Panc1 (cell line): ENCODE results near the gene SCN10A. TPM values are rescaled to one million over a fixed set of nuclear protein-coding genes. Genes with fewer than 3 reads are reported as not detected.
A peak's percentile ranks its signal among the peaks of the same experiment; 100 is the strongest.

Source experiments
- ATAC-seq: fragments of 200-7000 bp; cut with Tn5 transposase; 2 replicates; pipeline ENCODE4 v1.9.1; 2020; ENCODE audit warnings: mild to moderate bottlenecking, moderate library complexity
- BruUV-seq: library from RNA; stranded (reverse); fragments of 400-500 nt; replicated peaks from 2 replicates; lab custom pipeline; 2021; lab: Mats Ljungman, UMichigan
- CTCF ChIA-PET: fragments of 300-600 bp; sonication (Branson Sonifier 250); formaldehyde crosslinking; loops from one replicate; lab custom pipeline; 2022; ENCODE audit warnings: antibody characterized with exemption; lab: Charles Lee
- POLR2A ChIA-PET: fragments of 300-600 bp; sonication (Branson Sonifier 250); formaldehyde crosslinking; loops from one replicate; lab custom pipeline; 2022; ENCODE audit warnings: antibody characterized with exemption; lab: Charles Lee
- DNase-seq: peaks from one replicate; pipeline ENCODE4 v3.0.0-alpha.2; 2010; ENCODE audit warnings: low read depth, low spot score
- H3K27ac ChIP-seq: 2 replicates; pipeline ENCODE4 v1.5.1; 2011; ENCODE audit warnings: mild to moderate bottlenecking, low read length, inconsistent platforms
- H3K27me3 ChIP-seq: fragments of 200-500 bp; sonication (Bioruptor generic); 2 replicates; pipeline ENCODE4 v1.6.0; 2014; ENCODE audit warnings: low read length, inconsistent platforms; ENCODE audit not compliant: control insufficient read depth, insufficient read depth
- H3K36me3 ChIP-seq: fragments of 200-500 bp; sonication (Bioruptor generic); 2 replicates; pipeline ENCODE4 v1.5.1; 2014; ENCODE audit warnings: inconsistent platforms, mild to moderate bottlenecking, low read length, moderate library complexity; ENCODE audit not compliant: control insufficient read depth, insufficient read depth
- H3K4me1 ChIP-seq: 2 replicates; pipeline ENCODE4 v1.5.1; 2011; ENCODE audit warnings: inconsistent platforms, mild to moderate bottlenecking, low read length, moderate library complexity; ENCODE audit not compliant: control insufficient read depth, insufficient read depth
- H3K4me3 ChIP-seq, 2 experiments: 2 replicates each; pipeline ENCODE4 v1.5.1; 2011 to 2012; ENCODE audit warnings: low read depth in 2 of 2, low read length in 2 of 2, mild to moderate bottlenecking in 2 of 2, inconsistent platforms in 1 of 2, moderate library complexity in 1 of 2
- H3K9me3 ChIP-seq: fragments of 200-500 bp; sonication (Bioruptor generic); 2 replicates; pipeline ENCODE4 v1.5.1; 2014; ENCODE audit warnings: low read depth, mild to moderate bottlenecking, inconsistent platforms, low read length, moderate library complexity; ENCODE audit not compliant: control insufficient read depth, insufficient read depth
- POLR2AphosphoS5 ChIP-seq: IDR thresholded peaks from 2 replicates; pipeline ENCODE4 v1.6.1; 2012; ENCODE audit warnings: mild to moderate bottlenecking, low read depth, low read length, moderate library complexity
- SIN3A ChIP-seq: IDR thresholded peaks from 2 replicates; pipeline ENCODE4 v1.6.1; 2012; ENCODE audit warnings: low read depth, mild to moderate bottlenecking, low read length, moderate library complexity, borderline replicate concordance; ENCODE audit not compliant: insufficient read depth
- TCF7L2 ChIP-seq: IDR thresholded peaks from 2 replicates; pipeline ENCODE4 v1.6.1; 2011; ENCODE audit warnings: mild to moderate bottlenecking, low read depth, low read length, inconsistent platforms
- in situ Hi-C: cut with HindIII; loops from 2 replicates; pipeline ENCODE4 v1.10.0; 2016; ENCODE audit warnings: low sequenced_read_pairs, low pct_unique_long_range_greater_than_20kb
- intact Hi-C: fragments of 100-400 bp; cut with micrococcal nuclease; formaldehyde crosslinking; loops from one replicate; pipeline ENCODE4 v1.10.0; 2022; ENCODE audit not compliant: unreplicated experiment
- total RNA-seq: library from RNA; stranded (reverse); gene quantifications from one replicate; pipeline ENCODE4 v1.2.1, GENCODE V29; 2021; ENCODE audit not compliant: unreplicated experiment
- TF ChIP-seq, protein P1 (sequence below): fragments of 450-650 bp; IDR thresholded peaks from 2 replicates; pipeline ENCODE4 v1.5.1; 2017; ENCODE audit warnings: mild to moderate bottlenecking
- TF ChIP-seq, protein P2 (sequence below), 2 experiments: IDR thresholded peaks; 2 replicates each; pipeline ENCODE4 v1.6.1; 2011 to 2012; ENCODE audit warnings: low read depth in 2 of 2, control low read depth in 1 of 2, low read length in 1 of 2, mild to moderate bottlenecking in 1 of 2, moderate library complexity in 1 of 2; ENCODE audit not compliant: insufficient read depth in 1 of 2

Gene SCN10A
- total RNA-seq, 1 experiment from 2014 or later = not detected

DNA sequence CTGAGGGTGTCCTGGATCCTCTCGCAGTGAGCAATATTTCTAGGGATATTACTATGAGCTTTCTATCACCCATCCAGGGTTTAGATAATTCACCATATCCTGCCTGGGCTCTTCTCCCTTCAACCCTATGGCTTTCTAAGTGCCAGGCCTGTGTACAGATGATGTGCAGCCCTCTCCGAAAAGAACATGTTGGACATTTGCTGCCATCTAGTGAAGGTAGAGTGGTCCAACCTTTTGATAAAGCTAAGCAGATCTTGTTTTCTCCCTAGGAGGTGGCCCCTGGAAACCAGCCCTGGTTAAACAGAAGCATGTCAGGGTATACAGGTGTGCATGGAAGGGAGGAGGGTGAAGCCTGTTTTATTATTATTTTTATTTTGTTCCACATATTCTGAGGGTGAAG lies 27.9 kb upstream of the SCN10A start:
- no peak for ATAC-seq
- H3K4me3 ChIP-seq = no peak overlapping the region
- no peaks in the 10 kb centered on the region for H3K4me1 ChIP-seq
- in situ Hi-C loops (no loop called here), intact Hi-C loops (loop anchor here (2.0 to 10.0 kb wide), 2 partner anchors 105 to 339 kb away; no protein-coding TSS in a partner anchor)
- BruUV-seq = no TSS peak
- DNase-seq = no peak
- no peaks in the 10 kb centered on the region for H3K27me3 ChIP-seq
- TF ChIP-seq, protein P1, sequence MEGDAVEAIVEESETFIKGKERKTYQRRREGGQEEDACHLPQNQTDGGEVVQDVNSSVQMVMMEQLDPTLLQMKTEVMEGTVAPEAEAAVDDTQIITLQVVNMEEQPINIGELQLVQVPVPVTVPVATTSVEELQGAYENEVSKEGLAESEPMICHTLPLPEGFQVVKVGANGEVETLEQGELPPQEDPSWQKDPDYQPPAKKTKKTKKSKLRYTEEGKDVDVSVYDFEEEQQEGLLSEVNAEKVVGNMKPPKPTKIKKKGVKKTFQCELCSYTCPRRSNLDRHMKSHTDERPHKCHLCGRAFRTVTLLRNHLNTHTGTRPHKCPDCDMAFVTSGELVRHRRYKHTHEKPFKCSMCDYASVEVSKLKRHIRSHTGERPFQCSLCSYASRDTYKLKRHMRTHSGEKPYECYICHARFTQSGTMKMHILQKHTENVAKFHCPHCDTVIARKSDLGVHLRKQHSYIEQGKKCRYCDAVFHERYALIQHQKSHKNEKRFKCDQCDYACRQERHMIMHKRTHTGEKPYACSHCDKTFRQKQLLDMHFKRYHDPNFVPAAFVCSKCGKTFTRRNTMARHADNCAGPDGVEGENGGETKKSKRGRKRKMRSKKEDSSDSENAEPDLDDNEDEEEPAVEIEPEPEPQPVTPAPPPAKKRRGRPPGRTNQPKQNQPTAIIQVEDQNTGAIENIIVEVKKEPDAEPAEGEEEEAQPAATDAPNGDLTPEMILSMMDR = peak; percentile 42
- TF ChIP-seq, protein P2, sequence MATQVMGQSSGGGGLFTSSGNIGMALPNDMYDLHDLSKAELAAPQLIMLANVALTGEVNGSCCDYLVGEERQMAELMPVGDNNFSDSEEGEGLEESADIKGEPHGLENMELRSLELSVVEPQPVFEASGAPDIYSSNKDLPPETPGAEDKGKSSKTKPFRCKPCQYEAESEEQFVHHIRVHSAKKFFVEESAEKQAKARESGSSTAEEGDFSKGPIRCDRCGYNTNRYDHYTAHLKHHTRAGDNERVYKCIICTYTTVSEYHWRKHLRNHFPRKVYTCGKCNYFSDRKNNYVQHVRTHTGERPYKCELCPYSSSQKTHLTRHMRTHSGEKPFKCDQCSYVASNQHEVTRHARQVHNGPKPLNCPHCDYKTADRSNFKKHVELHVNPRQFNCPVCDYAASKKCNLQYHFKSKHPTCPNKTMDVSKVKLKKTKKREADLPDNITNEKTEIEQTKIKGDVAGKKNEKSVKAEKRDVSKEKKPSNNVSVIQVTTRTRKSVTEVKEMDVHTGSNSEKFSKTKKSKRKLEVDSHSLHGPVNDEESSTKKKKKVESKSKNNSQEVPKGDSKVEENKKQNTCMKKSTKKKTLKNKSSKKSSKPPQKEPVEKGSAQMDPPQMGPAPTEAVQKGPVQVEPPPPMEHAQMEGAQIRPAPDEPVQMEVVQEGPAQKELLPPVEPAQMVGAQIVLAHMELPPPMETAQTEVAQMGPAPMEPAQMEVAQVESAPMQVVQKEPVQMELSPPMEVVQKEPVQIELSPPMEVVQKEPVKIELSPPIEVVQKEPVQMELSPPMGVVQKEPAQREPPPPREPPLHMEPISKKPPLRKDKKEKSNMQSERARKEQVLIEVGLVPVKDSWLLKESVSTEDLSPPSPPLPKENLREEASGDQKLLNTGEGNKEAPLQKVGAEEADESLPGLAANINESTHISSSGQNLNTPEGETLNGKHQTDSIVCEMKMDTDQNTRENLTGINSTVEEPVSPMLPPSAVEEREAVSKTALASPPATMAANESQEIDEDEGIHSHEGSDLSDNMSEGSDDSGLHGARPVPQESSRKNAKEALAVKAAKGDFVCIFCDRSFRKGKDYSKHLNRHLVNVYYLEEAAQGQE (IDR thresholded peaks at IDR 0.05; ENCODE audit: insufficient read depth in 1 of 2, low read depth in 2 of 2, low read length in 1 of 2) = no peak
- POLR2A ChIA-PET = no interaction called here
- CTCF ChIA-PET = no interaction called here
- no peaks in the 10 kb centered on the region for H3K36me3 ChIP-seq
- no peak overlapping the region for H3K27ac ChIP-seq
- H3K9me3 ChIP-seq = no peaks in the 10 kb centered on the region

DNA sequence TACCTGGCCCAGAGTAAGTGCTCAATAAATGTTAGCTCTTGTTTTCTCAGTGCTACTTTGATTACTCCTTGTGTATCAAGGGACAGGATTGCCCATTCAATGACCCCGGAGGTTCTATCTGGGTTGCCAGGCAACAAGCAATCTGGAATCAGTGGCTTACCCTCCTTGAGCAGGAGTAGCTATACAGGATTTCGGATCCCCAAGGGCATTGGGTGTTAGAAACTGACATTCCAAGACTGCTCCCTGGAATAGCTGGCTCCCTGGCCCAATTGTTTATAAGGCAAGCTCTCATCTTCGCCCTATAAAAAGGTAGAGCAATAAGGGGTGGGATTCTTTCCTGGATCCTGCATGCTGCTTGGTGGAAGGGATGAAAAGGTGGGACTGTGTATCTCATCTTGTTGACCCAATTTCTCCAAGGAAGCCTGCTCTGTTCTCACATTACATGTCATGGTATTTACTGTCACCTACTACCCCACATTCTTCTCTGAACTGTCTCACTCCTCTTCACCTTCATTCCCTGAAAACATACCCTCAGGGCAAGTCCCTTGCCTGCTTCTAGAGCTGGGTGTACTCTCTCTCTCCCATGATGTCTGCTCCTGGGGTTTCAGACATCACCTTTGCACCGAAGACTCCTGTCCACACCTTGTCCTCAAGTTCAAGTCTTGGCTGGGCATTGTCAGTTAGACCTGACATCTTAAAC lies 26.4 kb upstream of the SCN10A start:
- Histone ChIP-seq H3K36me3 (no peaks in the 10 kb centered on the region), H3K9me3 (no peaks in the 10 kb centered on the region), H3K27ac (no peak overlapping the region), H3K4me1 (no peaks in the 10 kb centered on the region), H3K27me3 (no peaks in the 10 kb centered on the region), H3K4me3 (no peak overlapping the region)
- DNase-seq (no peak), ATAC-seq (no peak)
- intact Hi-C loops = loop anchor here (10.0 kb wide), 1 partner anchor 338 kb away; no protein-coding TSS in a partner anchor
- POLR2A ChIA-PET = no interaction called here
- in situ Hi-C loops = no loop called here
- CTCF ChIA-PET = no interaction called here
- BruUV-seq = no TSS peak
- TF ChIP-seq, protein P1 = no peak
- TF ChIP-seq POLR2AphosphoS5 (no peak), SIN3A (no peak), TCF7L2 (no peak)
- TF ChIP-seq, protein P2 (IDR thresholded peaks at IDR 0.05; ENCODE audit: insufficient read depth in 1 of 2, low read depth in 2 of 2, low read length in 1 of 2) = no peak
